Mammary epithelial cell (primary cell): ENCODE results near the gene NPAS1.

ENCODE experiments used
- CTCF ChIP-seq, 2 donors: IDR thresholded peaks in 1 of 2; conservative IDR thresholded peaks in 1 of 2; 2 replicates each; pipeline ENCODE4 v1.5.1; 2011 to 2012; ENCODE audit warnings: inconsistent platforms in 2 of 2, low read length in 2 of 2, mild to moderate bottlenecking in 2 of 2, control low read depth in 1 of 2, low read depth in 1 of 2; ENCODE audit not compliant: insufficient read depth in 1 of 2; ENCODE audit errors: extremely low read depth in 1 of 2
- EZH2 ChIP-seq: IDR thresholded peaks from 2 replicates; pipeline ENCODE4 v1.6.1; 2012; ENCODE audit warnings: low read length, inconsistent platforms, borderline replicate concordance

GRCh38 chr19:47018923-47019322 is 714 bp upstream of the NPAS1 start:
- TF ChIP-seq CTCF (conservative IDR thresholded peaks at IDR 0.05 in 1 of 2, IDR thresholded peaks at IDR 0.05 in 1 of 2; ENCODE audit: extremely low read depth in 1 of 2, insufficient read depth in 1 of 2, low read depth in 1 of 2, low read length in 2 of 2) (no peak), EZH2 (no peak)
